ENCODE data around the gene MOCS1.

GRCh38 chr6:39896701-39897100, 37.6 kb downstream of the MOCS1 start:
- TF ChIP-seq ZNF274 (IDR thresholded peaks at IDR 0.05; ENCODE audit: low read depth, low read length) (no peak), YY1 (IDR thresholded peaks at IDR 0.05; ENCODE audit: insufficient read depth, insufficient read length) (no peak)
